ENCODE data around the gene TENM4.

The TENM4 gene

GRCh38 chr11:78972590-78972989 is 468.2 kb downstream of the TENM4 start:
- no peak for DNase-seq (ENCODE audit: low spot score)

GRCh38 chr11:78972177-78972576 is 468.7 kb downstream of the TENM4 start:
- no peak for DNase-seq (ENCODE audit: low spot score)

- no peak for DNase-seq (ENCODE audit: low spot score)
These were observed 473.0 kb downstream of the TENM4 start for GRCh38 chr11:78967811-78968210.

GRCh38 chr11:78965432-78965831 is 475.4 kb downstream of the TENM4 start:
- DNase-seq (ENCODE audit: low spot score) = no peak

- DNase-seq (ENCODE audit: low spot score) = peak; percentile 59
These were observed 478.7 kb downstream of the TENM4 start for GRCh38 chr11:78961937-78962701.

- DNase-seq (ENCODE audit: low spot score) = peak; percentile 48
These were observed 479.6 kb downstream of the TENM4 start for GRCh38 chr11:78961247-78961646.

- no peak for DNase-seq (ENCODE audit: low spot score)
These were observed 482.4 kb downstream of the TENM4 start for GRCh38 chr11:78958444-78958843.

GRCh38 chr11:78957476-78958245 is 483.2 kb downstream of the TENM4 start:
- no peak for DNase-seq (ENCODE audit: low spot score)

GRCh38 chr11:78954696-78955095 is 486.1 kb downstream of the TENM4 start:
- no peak for DNase-seq (ENCODE audit: low spot score)

GRCh38 chr11:78954261-78954660 is 486.6 kb downstream of the TENM4 start:
- DNase-seq (ENCODE audit: low spot score) = no peak

GRCh38 chr11:78952890-78953289 is 487.9 kb downstream of the TENM4 start:
- no peak for DNase-seq (ENCODE audit: low spot score)

- DNase-seq (ENCODE audit: low spot score) = no peak
These were observed 488.7 kb downstream of the TENM4 start for GRCh38 chr11:78952175-78952574.

- no peak for DNase-seq (ENCODE audit: low spot score)
These were observed 490.7 kb downstream of the TENM4 start for GRCh38 chr11:78949976-78950690.

GRCh38 chr11:78946945-78947902 is 493.6 kb downstream of the TENM4 start:
- DNase-seq (ENCODE audit: low spot score) = peak; percentile 60

GRCh38 chr11:78943841-78944240 is 497.0 kb downstream of the TENM4 start:
- DNase-seq (ENCODE audit: low spot score) = no peak

GRCh38 chr11:78943154-78943553 is 497.7 kb downstream of the TENM4 start:
- DNase-seq (ENCODE audit: low spot score) = no peak

GRCh38 chr11:78941226-78941851 is 499.5 kb downstream of the TENM4 start:
- no peak for DNase-seq (ENCODE audit: low spot score)

- no peak for DNase-seq (ENCODE audit: low spot score)
These were observed 500.2 kb downstream of the TENM4 start for GRCh38 chr11:78940500-78941225.

- no peak for DNase-seq (ENCODE audit: low spot score)
These were observed 501.9 kb downstream of the TENM4 start for GRCh38 chr11:78938971-78939370.

GRCh38 chr11:78938036-78938435 is 502.8 kb downstream of the TENM4 start:
- no peak for DNase-seq (ENCODE audit: low spot score)
